GM21390 (cell line): ENCODE results near the gene CSTF1.

ENCODE experiments used
- ATAC-seq: cut with Tn5 transposase; IDR thresholded peaks from one replicate; pipeline ENCODE4 v1.9.1; 2021; ENCODE audit not compliant: unreplicated experiment

The CSTF1 gene

GRCh38 chr20:56449459-56449858 lies 57.0 kb downstream of the CSTF1 start:
- no peak for ATAC-seq

GRCh38 chr20:56451056-56451765 lies 58.8 kb downstream of the CSTF1 start:
- ATAC-seq = no peak

- peak; percentile 74 for ATAC-seq
Observed at GRCh38 chr20:56453352-56453751, 60.9 kb downstream of the CSTF1 start.

GRCh38 chr20:56454754-56455153 lies 62.3 kb downstream of the CSTF1 start:
- ATAC-seq = peak; percentile 70
